Breast epithelium (tissue), 3 donors: Measurements from ENCODE around the gene DSE.

Experiments
- CTCF ChIP-seq, 3 donors: fragments of 450-650 bp; IDR thresholded peaks; one replicate each; pipeline ENCODE4 v1.5.1; 2016 to 2017; ENCODE audit warnings: antibody characterized with exemption in 3 of 3, mild to moderate bottlenecking in 3 of 3, moderate library complexity in 3 of 3
- POLR2A ChIP-seq: fragments of 450-650 bp; IDR thresholded peaks from one replicate; pipeline ENCODE4 v1.6.1; 2016; ENCODE audit warnings: antibody characterized with exemption, mild to moderate bottlenecking, moderate library complexity

- TF ChIP-seq CTCF (IDR thresholded peaks at IDR 0.05) (no peak), POLR2A (no peak)
Observed at GRCh38 chr6:116444575-116444974, 73.8 kb downstream of the DSE start.
